OCI-LY7 (cell line): ENCODE data around the gene CDH15.

Source experiments
- CTCF ChIP-seq: fragments of 200-600 bp; sonication (generic); conservative IDR thresholded peaks from 2 replicates; pipeline ENCODE4 v1.5.1; 2014; ENCODE audit warnings: mild to moderate bottlenecking, antibody characterized with exemption, low read length, moderate library complexity, mixed read lengths
- EZH2phosphoT487 ChIP-seq: fragments of 200-600 bp; sonication (generic); IDR thresholded peaks from 2 replicates; pipeline ENCODE4 v1.6.1; 2018; ENCODE audit warnings: low read depth, borderline replicate concordance, mild to moderate bottlenecking, mixed run types, antibody characterized with exemption, low read length, moderate library complexity, mixed read lengths

GRCh38 chr16:89143201-89143741 is 28.3 kb upstream of the CDH15 start:
- no peak for TF ChIP-seq CTCF
- no peak for TF ChIP-seq EZH2phosphoT487
